Measurements from ENCODE around the gene POLR2J.

DNA sequence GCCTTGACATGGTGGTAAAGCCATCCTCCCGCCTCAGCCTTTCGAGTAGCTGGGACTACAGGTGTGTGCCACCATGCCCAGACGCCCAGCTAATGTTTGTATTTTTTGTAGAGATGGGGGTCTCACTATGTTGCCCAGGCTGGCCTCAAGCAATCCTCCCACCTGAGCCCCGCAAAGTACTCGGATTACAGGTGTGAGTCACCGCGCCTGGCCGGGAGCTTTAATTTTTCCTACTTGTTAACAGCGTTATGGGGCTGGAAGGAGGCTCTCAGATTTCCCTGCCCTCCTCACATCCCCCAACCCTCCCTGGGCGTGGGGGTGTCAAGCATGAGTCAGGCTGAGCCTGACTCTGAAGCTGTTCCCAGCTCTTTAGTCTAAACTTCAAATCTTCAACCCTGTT is 22.4 kb downstream of the POLR2J start:
- TF ChIP-seq POLR2A (IDR thresholded peaks at IDR 0.05; ENCODE audit: low read depth, low read length) (no peak), POLR2AphosphoS5 (IDR thresholded peaks at IDR 0.05; ENCODE audit: low read depth, low read length) (no peak)

Data from GM12892 (cell line).